Ishikawa (cell line): ENCODE results near the gene ZNF536.

Source experiments
- CEBPB ChIP-seq: IDR thresholded peaks from 2 replicates; pipeline ENCODE4 v1.6.1; 2012
- CREB1 ChIP-seq: IDR thresholded peaks from 2 replicates; pipeline ENCODE4 v1.6.1; 2012; ENCODE audit warnings: low read depth
- EP300 ChIP-seq: IDR thresholded peaks from 2 replicates; pipeline ENCODE4 v1.6.1; 2012; ENCODE audit warnings: borderline replicate concordance
- FOXM1 ChIP-seq: IDR thresholded peaks from 2 replicates; pipeline ENCODE4 v1.6.1; 2012; ENCODE audit warnings: low read depth, borderline replicate concordance
- NFIC ChIP-seq: IDR thresholded peaks from 2 replicates; pipeline ENCODE4 v1.6.1; 2012
- RAD21 ChIP-seq: IDR thresholded peaks from 2 replicates; pipeline ENCODE4 v1.6.1; 2012; ENCODE audit warnings: low read depth
- TAF1 ChIP-seq: IDR thresholded peaks from 2 replicates; pipeline ENCODE4 v1.6.1; 2012; ENCODE audit warnings: low read depth, mild to moderate bottlenecking
- TCF12 ChIP-seq: IDR thresholded peaks from 2 replicates; pipeline ENCODE4 v1.6.1; 2012; ENCODE audit warnings: low read depth
- TF ChIP-seq, protein P1 (sequence below): IDR thresholded peaks from 2 replicates; pipeline ENCODE4 v1.6.1; 2012; ENCODE audit warnings: low read depth, mild to moderate bottlenecking

- TF ChIP-seq, protein P1, sequence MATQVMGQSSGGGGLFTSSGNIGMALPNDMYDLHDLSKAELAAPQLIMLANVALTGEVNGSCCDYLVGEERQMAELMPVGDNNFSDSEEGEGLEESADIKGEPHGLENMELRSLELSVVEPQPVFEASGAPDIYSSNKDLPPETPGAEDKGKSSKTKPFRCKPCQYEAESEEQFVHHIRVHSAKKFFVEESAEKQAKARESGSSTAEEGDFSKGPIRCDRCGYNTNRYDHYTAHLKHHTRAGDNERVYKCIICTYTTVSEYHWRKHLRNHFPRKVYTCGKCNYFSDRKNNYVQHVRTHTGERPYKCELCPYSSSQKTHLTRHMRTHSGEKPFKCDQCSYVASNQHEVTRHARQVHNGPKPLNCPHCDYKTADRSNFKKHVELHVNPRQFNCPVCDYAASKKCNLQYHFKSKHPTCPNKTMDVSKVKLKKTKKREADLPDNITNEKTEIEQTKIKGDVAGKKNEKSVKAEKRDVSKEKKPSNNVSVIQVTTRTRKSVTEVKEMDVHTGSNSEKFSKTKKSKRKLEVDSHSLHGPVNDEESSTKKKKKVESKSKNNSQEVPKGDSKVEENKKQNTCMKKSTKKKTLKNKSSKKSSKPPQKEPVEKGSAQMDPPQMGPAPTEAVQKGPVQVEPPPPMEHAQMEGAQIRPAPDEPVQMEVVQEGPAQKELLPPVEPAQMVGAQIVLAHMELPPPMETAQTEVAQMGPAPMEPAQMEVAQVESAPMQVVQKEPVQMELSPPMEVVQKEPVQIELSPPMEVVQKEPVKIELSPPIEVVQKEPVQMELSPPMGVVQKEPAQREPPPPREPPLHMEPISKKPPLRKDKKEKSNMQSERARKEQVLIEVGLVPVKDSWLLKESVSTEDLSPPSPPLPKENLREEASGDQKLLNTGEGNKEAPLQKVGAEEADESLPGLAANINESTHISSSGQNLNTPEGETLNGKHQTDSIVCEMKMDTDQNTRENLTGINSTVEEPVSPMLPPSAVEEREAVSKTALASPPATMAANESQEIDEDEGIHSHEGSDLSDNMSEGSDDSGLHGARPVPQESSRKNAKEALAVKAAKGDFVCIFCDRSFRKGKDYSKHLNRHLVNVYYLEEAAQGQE = no peak
- no peak for TF ChIP-seq CEBPB
- TF ChIP-seq FOXM1 = no peak
- TF ChIP-seq TAF1 = no peak
- no peak for TF ChIP-seq EP300
- TF ChIP-seq NFIC = no peak
- no peak for TF ChIP-seq TCF12
- no peak for TF ChIP-seq CREB1
- TF ChIP-seq RAD21 = no peak
Observed at GRCh38 chr19:30366282-30366681, 5.9 kb upstream of the ZNF536 start.
